A549 (cell line): ENCODE data around the gene NNMT. TPM values are rescaled to one million over a fixed set of nuclear protein-coding genes. Genes with fewer than 3 reads are reported as not detected.

ENCODE experiments used
- ATAC-seq, 2 experiments: fragments of 200-7000 bp in 1 of 2; fragments of >200 bp in 1 of 2; cut with Nextera tagmentation in 1 of 2; cut with Tn5 transposase in 1 of 2; 3 replicates each; pipeline versions ENCODE4 v1.8.0 to v1.9.1; 2018 to 2020; ENCODE audit warnings: mild to moderate bottlenecking in 1 of 2, moderate library complexity in 1 of 2
- CTCF ChIA-PET: fragments of 300-600 bp; sonication (Branson Sonifier 250); formaldehyde crosslinking; extraction: SDS; loops from one replicate; lab custom pipeline; 2021; ENCODE audit warnings: antibody characterized with exemption, inconsistent platforms; lab: Yijun Ruan, JAX
- POLR2A ChIA-PET: fragments of 350-600 bp; formaldehyde crosslinking; extraction: SDS; loops from one replicate; lab custom pipeline; 2021; ENCODE audit warnings: antibody characterized with exemption, inconsistent platforms; lab: Yijun Ruan, JAX
- DNase-seq, 2 experiments: peaks; one replicate each; pipeline versions ENCODE4 v3.0.0 to v3.0.0-alpha.2; 2011 to 2016; ENCODE audit warnings: low read depth in 1 of 2, low spot score in 1 of 2
- FAIRE-seq: peaks from 2 replicates; lab custom pipeline; 2011; peaks lifted over from hg19 to GRCh38; lab: Jason Lieb, UNC
- H3K27ac ChIP-seq, 2 experiments: fragments of >200 bp; sonication (Bioruptor Twin); formaldehyde crosslinking; 3 replicates each; pipeline ENCODE4 v1.5.1; 2016 to 2017
- H3K4me1 ChIP-seq: fragments of >200 bp; sonication (Bioruptor Twin); formaldehyde crosslinking; 3 replicates; pipeline ENCODE4 v1.6.1; 2016
- H3K4me2 ChIP-seq: fragments of >200 bp; sonication (Bioruptor Twin); formaldehyde crosslinking; 3 replicates; pipeline ENCODE4 v1.6.1; 2016
- H3K4me3 ChIP-seq: fragments of >200 bp; sonication (Bioruptor Twin); formaldehyde crosslinking; 3 replicates; pipeline ENCODE4 v1.5.1; 2016
- H3K9me3 ChIP-seq: fragments of >200 bp; sonication (Bioruptor Twin); formaldehyde crosslinking; 3 replicates; pipeline ENCODE4 v1.6.1; 2016
- BCL3 ChIP-seq: fragments of >200 bp; sonication (Bioruptor Twin); formaldehyde crosslinking; IDR thresholded peaks from 3 replicates; pipeline ENCODE4 v1.6.1; 2016
- CBX8 ChIP-seq: fragments of 200-600 bp; sonication (generic); IDR thresholded peaks from 2 replicates; pipeline ENCODE4 v1.6.1; 2016
- CEBPB ChIP-seq, 2 experiments: fragments of >200 bp in 1 of 2; sonication (Bioruptor Twin) in 1 of 2; formaldehyde crosslinking in 1 of 2; IDR thresholded peaks; 2 replicates each; pipeline ENCODE4 v1.6.1; 2012 to 2016
- CHD4 ChIP-seq: fragments of 200-600 bp; sonication (generic); IDR thresholded peaks from 2 replicates; pipeline ENCODE4 v1.6.1; 2016; ENCODE audit warnings: antibody characterized with exemption, mild to moderate bottlenecking, borderline replicate concordance
- EP300 ChIP-seq, 2 experiments: fragments of >200 bp; sonication (Bioruptor Twin); formaldehyde crosslinking; IDR thresholded peaks; 2 replicates in 1 of 2; 3 replicates in 1 of 2; pipeline ENCODE4 v1.6.1; 2016 to 2017
- FOSB ChIP-seq: fragments of 250-450 bp; sonication (Bioruptor Pico); IDR thresholded peaks from 2 replicates; pipeline ENCODE4 v1.5.0; 2020; ENCODE audit warnings: mild to moderate bottlenecking, moderate library complexity
- GATA3 ChIP-seq: IDR thresholded peaks from 2 replicates; pipeline ENCODE4 v1.6.1; 2012; ENCODE audit warnings: borderline replicate concordance
- HEYL ChIP-seq: fragments of 250-450 bp; sonication (Bioruptor Pico); IDR thresholded peaks from 2 replicates; pipeline ENCODE4 v1.8.0; 2021; ENCODE audit warnings: mild to moderate bottlenecking, moderate library complexity
- HMGXB4 ChIP-seq: fragments of 250-450 bp; sonication (Bioruptor Pico); IDR thresholded peaks from 2 replicates; pipeline ENCODE4 v1.5.0; 2021; ENCODE audit warnings: mild to moderate bottlenecking, moderate library complexity, borderline replicate concordance
- HOXA7 ChIP-seq: fragments of 250-450 bp; sonication (Bioruptor Pico); IDR thresholded peaks from 2 replicates; pipeline ENCODE4 v1.5.0; 2020; ENCODE audit warnings: mild to moderate bottlenecking, moderate library complexity
- JUN ChIP-seq, 2 experiments: fragments of >200 bp; sonication (Bioruptor Twin); formaldehyde crosslinking; IDR thresholded peaks; 2 replicates in 1 of 2; 3 replicates in 1 of 2; pipeline ENCODE4 v1.6.1; 2016 to 2017
- JUNB ChIP-seq: fragments of >200 bp; sonication (Bioruptor Twin); formaldehyde crosslinking; IDR thresholded peaks from 2 replicates; pipeline ENCODE4 v1.6.1; 2016
- MAFK ChIP-seq: fragments of 450-650 bp; IDR thresholded peaks from 2 replicates; pipeline ENCODE4 v1.6.1; 2014; ENCODE audit not compliant: partially characterized antibody
- MYC ChIP-seq: IDR thresholded peaks from 2 replicates; pipeline ENCODE4 v1.6.1; 2012; ENCODE audit warnings: mild to moderate bottlenecking, inconsistent platforms, low read length, improper control_type of control experiment, borderline replicate concordance
- NPAS2 ChIP-seq: fragments of 250-450 bp; sonication (Bioruptor Pico); IDR thresholded peaks from 2 replicates; pipeline ENCODE4 v1.8.0; 2022; ENCODE audit warnings: mild to moderate bottlenecking, moderate library complexity, borderline replicate concordance
- NR3C1 ChIP-seq: fragments of >200 bp; sonication (Bioruptor Twin); formaldehyde crosslinking; IDR thresholded peaks from 3 replicates; pipeline ENCODE4 v1.6.1; 2017
- RARB ChIP-seq: fragments of 250-450 bp; sonication (Bioruptor Pico); IDR thresholded peaks from 2 replicates; pipeline ENCODE4 v1.8.0; 2021; ENCODE audit warnings: mild to moderate bottlenecking, moderate library complexity
- RCOR1 ChIP-seq: fragments of 150-350 bp; IDR thresholded peaks from 2 replicates; pipeline ENCODE4 v1.6.1; 2014; ENCODE audit warnings: antibody characterized with exemption, low read length, low read depth
- SREBF2 ChIP-seq: fragments of 450-650 bp; IDR thresholded peaks from 2 replicates; pipeline ENCODE4 v1.6.1; 2014; ENCODE audit warnings: mild to moderate bottlenecking, moderate library complexity
- TFCP2L1 ChIP-seq: fragments of 250-450 bp; sonication (Bioruptor Pico); IDR thresholded peaks from 2 replicates; pipeline ENCODE4 v1.5.0; 2021; ENCODE audit warnings: mild to moderate bottlenecking
- USF2 ChIP-seq: fragments of 450-650 bp; IDR thresholded peaks from 2 replicates; pipeline ENCODE4 v1.6.1; 2014; ENCODE audit warnings: antibody characterized with exemption
- ZC3H11A ChIP-seq: fragments of 450-650 bp; IDR thresholded peaks from 2 replicates; pipeline ENCODE4 v1.6.1; 2014; ENCODE audit warnings: antibody characterized with exemption, mild to moderate bottlenecking
- ZNF302 ChIP-seq: fragments of 250-450 bp; sonication (Bioruptor Pico); IDR thresholded peaks from 2 replicates; pipeline ENCODE4 v1.9.0; 2021; ENCODE audit warnings: inconsistent platforms, mild to moderate bottlenecking, moderate library complexity
- WGBS: methylation state at CpG from one replicate; pipeline ENCODE4 v1.1.6; 2017; ENCODE audit errors: missing lambda C conversion rate; 5-methylcytosine and 5-hydroxymethylcytosine counted together
- polyA minus RNA-seq: library from RNA; depleted of rRNA, polyadenylated mRNA; stranded (reverse); fragments of >200 nt; gene quantifications from 2 replicates; pipeline ENCODE4 v1.2.3, GENCODE V29; 2011; rRNA and poly(A)+ RNA removed
- polyA plus RNA-seq, 4 experiments: library from polyadenylated mRNA; depleted of rRNA in 3 of 4; stranded (reverse); fragments of >200 nt; fragmentation: RNase III in 1 of 4; extraction: RNeasy Plus Mini Kit Qiagen cat#74134 plus additional on column Dnase treatment in 1 of 4; gene quantifications; 2 replicates in 3 of 4; 3 replicates in 1 of 4; pipeline ENCODE4 v1.2.3, GENCODE V29; 2011 to 2017
- TF ChIP-seq, protein P1 (sequence below): IDR thresholded peaks from 2 replicates; pipeline ENCODE4 v1.6.1; 2012; ENCODE audit warnings: low read depth, borderline replicate concordance
- TF ChIP-seq, protein P2 (sequence below): fragments of 200-600 bp; sonication (generic); IDR thresholded peaks from 2 replicates; pipeline ENCODE4 v1.6.1; 2016; ENCODE audit warnings: antibody characterized with exemption, mild to moderate bottlenecking, moderate library complexity
- TF ChIP-seq, protein P3 (sequence below): IDR thresholded peaks from 2 replicates; pipeline ENCODE4 v1.6.1; 2012
- TF ChIP-seq, protein P4 (sequence below): IDR thresholded peaks from 2 replicates; pipeline ENCODE4 v1.6.1; 2012

NNMT gene
- 285 and 296 TPM in 2 replicates for polyA plus RNA-seq (2011; rRNA removed)
- polyA plus RNA-seq (2012; cell fraction: cytosol; rRNA removed), result 196 and 199 TPM in 2 replicates
- 179 and 198 TPM in 2 replicates for polyA plus RNA-seq (2012; cell fraction: nucleus; rRNA removed)
- 295 to 421 TPM (median 390 TPM) in 3 replicates for polyA plus RNA-seq (2017; fragmentation: RNase III; extraction: RNeasy Plus Mini Kit Qiagen cat#74134 plus additional on column Dnase treatment)
- polyA minus RNA-seq, result 123 and 152 TPM in 2 replicates

DNA sequence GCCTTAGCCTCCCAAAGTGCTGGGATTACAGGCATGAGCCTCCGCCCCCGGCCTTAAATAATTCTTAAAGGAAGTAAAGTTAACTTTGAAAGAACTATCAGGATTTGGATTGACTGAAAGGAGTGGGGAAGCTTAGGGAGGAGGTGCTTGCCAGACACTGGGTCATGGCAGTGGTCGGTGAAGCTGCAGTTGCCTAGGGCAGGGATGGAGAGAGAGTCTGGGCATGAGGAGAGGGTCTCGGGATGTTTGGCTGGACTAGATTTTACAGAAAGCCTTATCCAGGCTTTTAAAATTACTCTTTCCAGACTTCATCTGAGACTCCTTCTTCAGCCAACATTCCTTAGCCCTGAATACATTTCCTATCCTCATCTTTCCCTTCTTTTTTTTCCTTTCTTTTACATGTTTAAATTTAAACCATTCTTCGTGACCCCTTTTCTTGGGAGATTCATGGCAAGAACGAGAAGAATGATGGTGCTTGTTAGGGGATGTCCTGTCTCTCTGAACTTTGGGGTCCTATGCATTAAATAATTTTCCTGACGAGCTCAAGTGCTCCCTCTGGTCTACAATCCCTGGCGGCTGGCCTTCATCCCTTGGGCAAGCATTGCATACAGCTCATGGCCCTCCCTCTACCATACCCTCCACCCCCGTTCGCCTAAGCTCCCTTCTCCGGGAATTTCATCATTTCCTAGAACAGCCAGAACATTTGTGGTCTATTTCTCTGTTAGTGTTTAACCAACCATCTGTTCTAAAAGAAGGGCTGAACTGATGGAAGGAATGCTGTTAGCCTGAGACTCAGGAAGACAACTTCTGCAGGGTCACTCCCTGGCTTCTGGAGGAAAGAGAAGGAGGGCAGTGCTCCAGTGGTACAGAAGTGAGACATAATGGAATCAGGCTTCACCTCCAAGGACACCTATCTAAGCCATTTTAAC, at the start of gene NNMT:
NNMT (plus strand) TSS at position 724 of the 929 bp plus-strand sequence; CDS start at position 882, 158 bp downstream.
- peaks cover 51% of the 10 kb centered on the region for H3K4me1 ChIP-seq
- WGBS, result 6% methylated on average over 11 of the region's 11 CpGs
- FAIRE-seq (no peak), ATAC-seq (peak; percentile 67 to 72), DNase-seq (peak in 1 of 2 experiments; percentile 87)
- CTCF ChIA-PET, result interaction anchor here (1.5 to 1.6 kb wide), 2 partner anchors 11 to 15 kb away, joined by 3 to 8 read pairs; no protein-coding TSS in a partner anchor
- peak within 1 kb of the TSS; percentile 100 for H3K27ac ChIP-seq
- H3K9me3 ChIP-seq, result no peaks in the 10 kb centered on the region
- peak within 1 kb of the TSS; percentile 75 for H3K4me3 ChIP-seq
- peak within 1 kb of the TSS; percentile 94 for H3K4me2 ChIP-seq
- POLR2A ChIA-PET, result interaction anchor here (0.6 to 1.9 kb wide), 12 partner anchors 8 to 1121 kb away, joined by 3 to 15 read pairs (median 6); partner anchors contain the start of gene REXO2
- TF ChIP-seq, protein P1, sequence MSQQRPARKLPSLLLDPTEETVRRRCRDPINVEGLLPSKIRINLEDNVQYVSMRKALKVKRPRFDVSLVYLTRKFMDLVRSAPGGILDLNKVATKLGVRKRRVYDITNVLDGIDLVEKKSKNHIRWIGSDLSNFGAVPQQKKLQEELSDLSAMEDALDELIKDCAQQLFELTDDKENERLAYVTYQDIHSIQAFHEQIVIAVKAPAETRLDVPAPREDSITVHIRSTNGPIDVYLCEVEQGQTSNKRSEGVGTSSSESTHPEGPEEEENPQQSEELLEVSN, result no peak
- TF ChIP-seq RCOR1 (no peak), RARB (CRISPR knock-in tag) (peak; percentile 63; the same call in 1 of the 2 replicates), USF2 (no peak), FOSB (CRISPR knock-in tag) (0 out of 2 replicates have a peak, but pooled peaks have one; percentile 48), ZC3H11A (no peak), GATA3 (peak; percentile 14; the same call in 1 of the 2 replicates), CEBPB (IDR thresholded peaks at IDR 0.05) (peak; percentile 50 to 63; a peak in 3 of 4 replicates), CHD4 (no peak), HMGXB4 (no peak), SREBF2 (no peak), EP300 (IDR thresholded peaks at IDR 0.05) (peak; percentile 35 to 68; a peak in 2 of 5 replicates), TFCP2L1 (CRISPR knock-in tag) (0 out of 2 replicates have a peak, but pooled peaks have one; percentile 20), ZNF302 (CRISPR knock-in tag) (no peak), HEYL (no peak), HOXA7 (peak; percentile 12; the same call in 1 of the 2 replicates), BCL3 (peak; percentile 66), CBX8 (no peak), NPAS2 (CRISPR knock-in tag) (no peak), JUN (IDR thresholded peaks at IDR 0.05) (peak; percentile 50 to 89; a peak in 4 of 5 replicates), MAFK (no peak), NR3C1 (no peak), JUNB (no peak), MYC (no peak)
- TF ChIP-seq, protein P2, sequence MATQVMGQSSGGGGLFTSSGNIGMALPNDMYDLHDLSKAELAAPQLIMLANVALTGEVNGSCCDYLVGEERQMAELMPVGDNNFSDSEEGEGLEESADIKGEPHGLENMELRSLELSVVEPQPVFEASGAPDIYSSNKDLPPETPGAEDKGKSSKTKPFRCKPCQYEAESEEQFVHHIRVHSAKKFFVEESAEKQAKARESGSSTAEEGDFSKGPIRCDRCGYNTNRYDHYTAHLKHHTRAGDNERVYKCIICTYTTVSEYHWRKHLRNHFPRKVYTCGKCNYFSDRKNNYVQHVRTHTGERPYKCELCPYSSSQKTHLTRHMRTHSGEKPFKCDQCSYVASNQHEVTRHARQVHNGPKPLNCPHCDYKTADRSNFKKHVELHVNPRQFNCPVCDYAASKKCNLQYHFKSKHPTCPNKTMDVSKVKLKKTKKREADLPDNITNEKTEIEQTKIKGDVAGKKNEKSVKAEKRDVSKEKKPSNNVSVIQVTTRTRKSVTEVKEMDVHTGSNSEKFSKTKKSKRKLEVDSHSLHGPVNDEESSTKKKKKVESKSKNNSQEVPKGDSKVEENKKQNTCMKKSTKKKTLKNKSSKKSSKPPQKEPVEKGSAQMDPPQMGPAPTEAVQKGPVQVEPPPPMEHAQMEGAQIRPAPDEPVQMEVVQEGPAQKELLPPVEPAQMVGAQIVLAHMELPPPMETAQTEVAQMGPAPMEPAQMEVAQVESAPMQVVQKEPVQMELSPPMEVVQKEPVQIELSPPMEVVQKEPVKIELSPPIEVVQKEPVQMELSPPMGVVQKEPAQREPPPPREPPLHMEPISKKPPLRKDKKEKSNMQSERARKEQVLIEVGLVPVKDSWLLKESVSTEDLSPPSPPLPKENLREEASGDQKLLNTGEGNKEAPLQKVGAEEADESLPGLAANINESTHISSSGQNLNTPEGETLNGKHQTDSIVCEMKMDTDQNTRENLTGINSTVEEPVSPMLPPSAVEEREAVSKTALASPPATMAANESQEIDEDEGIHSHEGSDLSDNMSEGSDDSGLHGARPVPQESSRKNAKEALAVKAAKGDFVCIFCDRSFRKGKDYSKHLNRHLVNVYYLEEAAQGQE, result no peak
- TF ChIP-seq, protein P3, sequence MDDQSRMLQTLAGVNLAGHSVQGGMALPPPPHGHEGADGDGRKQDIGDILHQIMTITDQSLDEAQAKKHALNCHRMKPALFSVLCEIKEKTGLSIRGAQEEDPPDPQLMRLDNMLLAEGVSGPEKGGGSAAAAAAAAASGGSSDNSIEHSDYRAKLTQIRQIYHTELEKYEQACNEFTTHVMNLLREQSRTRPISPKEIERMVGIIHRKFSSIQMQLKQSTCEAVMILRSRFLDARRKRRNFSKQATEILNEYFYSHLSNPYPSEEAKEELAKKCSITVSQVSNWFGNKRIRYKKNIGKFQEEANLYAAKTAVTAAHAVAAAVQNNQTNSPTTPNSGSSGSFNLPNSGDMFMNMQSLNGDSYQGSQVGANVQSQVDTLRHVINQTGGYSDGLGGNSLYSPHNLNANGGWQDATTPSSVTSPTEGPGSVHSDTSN, result no peak
- TF ChIP-seq, protein P4, sequence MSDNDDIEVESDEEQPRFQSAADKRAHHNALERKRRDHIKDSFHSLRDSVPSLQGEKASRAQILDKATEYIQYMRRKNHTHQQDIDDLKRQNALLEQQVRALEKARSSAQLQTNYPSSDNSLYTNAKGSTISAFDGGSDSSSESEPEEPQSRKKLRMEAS, result no peak
